K562 (cell line): ENCODE measurements around the gene IL20. TPM values are rescaled to one million over a fixed set of nuclear protein-coding genes. Genes with fewer than 3 reads are reported as not detected.

ENCODE experiments used
- CBFA2T2 ChIP-seq: fragments of 450-650 bp; conservative IDR thresholded peaks from 2 replicates; pipeline ENCODE4 v1.6.1; 2017; ENCODE audit warnings: mild to moderate bottlenecking
- KLF16 ChIP-seq: IDR thresholded peaks from 2 replicates; pipeline ENCODE4 v1.6.1; 2016; ENCODE audit warnings: antibody characterized with exemption
- NCOA4 ChIP-seq: fragments of 450-650 bp; IDR thresholded peaks from 2 replicates; pipeline ENCODE4 v1.6.1; 2018; ENCODE audit warnings: mild to moderate bottlenecking; ENCODE audit not compliant: partially characterized antibody
- NEUROD1 ChIP-seq: fragments of 150-350 bp; IDR thresholded peaks from 2 replicates; pipeline ENCODE4 v1.6.1; 2014; ENCODE audit warnings: borderline replicate concordance, low read length, low read depth; ENCODE audit not compliant: partially characterized antibody
- SNRNP70 ChIP-seq: fragments of 200-400 bp; formaldehyde crosslinking; optimal IDR thresholded peaks from 2 replicates; pipeline ENCODE3; 2017; ENCODE audit warnings: low read depth, low read length
- polyA plus RNA-seq, 8 experiments: library from polyadenylated mRNA; depleted of rRNA in 4 of 8; stranded (reverse) in 5 of 8; unstranded in 3 of 8; fragments of >200 nt; fragmentation: Nextera tagmentation in 2 of 8; fragmentation: Illumina TruSeq in 1 of 8; extraction: Ambion mirVana in 2 of 8; extraction: Trizol in 1 of 8; gene quantifications; 2 replicates each; pipeline versions ENCODE4 v1.2.1 to v1.2.3, GENCODE V29; 2011 to 2014; ENCODE audit warnings: inconsistent platforms in 1 of 8, missing spikeins in 1 of 8
- total RNA-seq, 7 experiments: library from RNA; depleted of rRNA in 6 of 7; stranded (reverse); fragments of >200 nt in 6 of 7; fragmentation: Illumina TruSeq in 2 of 7; extraction: Trizol in 2 of 7; gene quantifications; 2 replicates each; pipeline versions ENCODE4 v1.2.1 to v1.2.3, GENCODE V29; 2011 to 2021; ENCODE audit warnings: low replicate concordance in 1 of 7
- TF ChIP-seq, protein P1 (sequence below): fragments of 450-650 bp; formaldehyde crosslinking; IDR thresholded peaks from 2 replicates; pipeline ENCODE4 v1.4.0; 2022; ENCODE audit warnings: missing genetic modification characterization
- TF ChIP-seq, protein P2 (sequence below): fragments of 250-450 bp; sonication (Bioruptor Pico); IDR thresholded peaks from 2 replicates; pipeline ENCODE4 v1.5.0; 2020; ENCODE audit warnings: mild to moderate bottlenecking, borderline replicate concordance
- TF ChIP-seq, protein P3 (sequence below): fragments of 450-650 bp; IDR thresholded peaks from 2 replicates; pipeline ENCODE4 v1.6.1; 2016; ENCODE audit warnings: mild to moderate bottlenecking, moderate library complexity
- TF ChIP-seq, protein P4 (sequence below): fragments of 450-650 bp; IDR thresholded peaks from 2 replicates; pipeline ENCODE4 v1.6.1; 2017; ENCODE audit warnings: antibody characterized with exemption

Gene IL20
- total and polyA plus RNA-seq, 9 of the 15 experiments (the other 6 are each of a cell fraction or from before 2014, with no cell fraction given) = not detected

DNA sequence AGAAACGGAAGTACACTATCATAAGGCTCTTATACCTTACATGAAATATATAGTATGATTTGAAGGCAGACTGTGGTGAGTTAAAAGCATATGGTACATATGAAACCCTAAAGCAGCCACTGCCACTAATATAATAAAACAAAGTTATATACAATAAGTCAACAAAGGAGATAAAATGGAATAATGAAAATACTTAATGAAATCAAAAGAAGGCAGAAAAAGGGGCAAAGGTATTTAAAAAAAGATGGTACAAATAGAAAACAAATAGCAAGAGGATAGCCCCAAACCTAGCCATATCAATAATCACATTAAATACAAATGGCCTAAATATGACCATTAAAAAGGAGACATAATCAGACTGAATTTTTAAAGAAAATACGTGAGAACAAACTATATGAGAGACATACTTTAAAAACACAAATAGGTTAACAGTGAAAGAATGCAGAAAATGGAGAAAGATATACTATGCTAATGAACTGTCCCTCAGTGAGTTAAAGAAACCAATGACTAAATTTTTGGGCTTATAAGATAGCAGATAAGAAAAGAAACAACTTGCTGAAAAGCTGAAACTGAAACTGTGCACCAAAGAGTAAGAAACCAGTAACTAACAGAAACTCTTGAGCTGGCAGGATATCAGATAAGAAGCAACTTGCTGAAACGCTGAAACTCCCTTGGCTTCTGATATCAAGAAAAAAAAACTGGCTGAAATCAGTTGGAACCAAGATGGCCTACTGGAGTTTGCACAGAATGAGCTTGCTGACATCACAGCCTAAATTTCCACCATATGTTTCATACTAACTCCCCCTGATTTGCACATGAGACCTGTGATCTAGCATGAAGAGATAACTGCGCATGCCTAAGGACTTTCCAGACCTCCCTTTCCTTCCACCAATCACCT is 48.8 kb upstream of the IL20 start (continued):
- TF ChIP-seq, protein P1, sequence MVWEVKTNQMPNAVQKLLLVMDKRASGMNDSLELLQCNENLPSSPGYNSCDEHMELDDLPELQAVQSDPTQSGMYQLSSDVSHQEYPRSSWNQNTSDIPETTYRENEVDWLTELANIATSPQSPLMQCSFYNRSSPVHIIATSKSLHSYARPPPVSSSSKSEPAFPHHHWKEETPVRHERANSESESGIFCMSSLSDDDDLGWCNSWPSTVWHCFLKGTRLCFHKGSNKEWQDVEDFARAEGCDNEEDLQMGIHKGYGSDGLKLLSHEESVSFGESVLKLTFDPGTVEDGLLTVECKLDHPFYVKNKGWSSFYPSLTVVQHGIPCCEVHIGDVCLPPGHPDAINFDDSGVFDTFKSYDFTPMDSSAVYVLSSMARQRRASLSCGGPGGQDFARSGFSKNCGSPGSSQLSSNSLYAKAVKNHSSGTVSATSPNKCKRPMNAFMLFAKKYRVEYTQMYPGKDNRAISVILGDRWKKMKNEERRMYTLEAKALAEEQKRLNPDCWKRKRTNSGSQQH (CRISPR knock-in tag) = no peak
- TF ChIP-seq NEUROD1 = no peak
- no peak for TF ChIP-seq NCOA4
- TF ChIP-seq, protein P2, sequence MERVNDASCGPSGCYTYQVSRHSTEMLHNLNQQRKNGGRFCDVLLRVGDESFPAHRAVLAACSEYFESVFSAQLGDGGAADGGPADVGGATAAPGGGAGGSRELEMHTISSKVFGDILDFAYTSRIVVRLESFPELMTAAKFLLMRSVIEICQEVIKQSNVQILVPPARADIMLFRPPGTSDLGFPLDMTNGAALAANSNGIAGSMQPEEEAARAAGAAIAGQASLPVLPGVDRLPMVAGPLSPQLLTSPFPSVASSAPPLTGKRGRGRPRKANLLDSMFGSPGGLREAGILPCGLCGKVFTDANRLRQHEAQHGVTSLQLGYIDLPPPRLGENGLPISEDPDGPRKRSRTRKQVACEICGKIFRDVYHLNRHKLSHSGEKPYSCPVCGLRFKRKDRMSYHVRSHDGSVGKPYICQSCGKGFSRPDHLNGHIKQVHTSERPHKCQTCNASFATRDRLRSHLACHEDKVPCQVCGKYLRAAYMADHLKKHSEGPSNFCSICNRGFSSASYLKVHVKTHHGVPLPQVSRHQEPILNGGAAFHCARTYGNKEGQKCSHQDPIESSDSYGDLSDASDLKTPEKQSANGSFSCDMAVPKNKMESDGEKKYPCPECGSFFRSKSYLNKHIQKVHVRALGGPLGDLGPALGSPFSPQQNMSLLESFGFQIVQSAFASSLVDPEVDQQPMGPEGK (CRISPR knock-in tag) = no peak
- TF ChIP-seq, protein P3, sequence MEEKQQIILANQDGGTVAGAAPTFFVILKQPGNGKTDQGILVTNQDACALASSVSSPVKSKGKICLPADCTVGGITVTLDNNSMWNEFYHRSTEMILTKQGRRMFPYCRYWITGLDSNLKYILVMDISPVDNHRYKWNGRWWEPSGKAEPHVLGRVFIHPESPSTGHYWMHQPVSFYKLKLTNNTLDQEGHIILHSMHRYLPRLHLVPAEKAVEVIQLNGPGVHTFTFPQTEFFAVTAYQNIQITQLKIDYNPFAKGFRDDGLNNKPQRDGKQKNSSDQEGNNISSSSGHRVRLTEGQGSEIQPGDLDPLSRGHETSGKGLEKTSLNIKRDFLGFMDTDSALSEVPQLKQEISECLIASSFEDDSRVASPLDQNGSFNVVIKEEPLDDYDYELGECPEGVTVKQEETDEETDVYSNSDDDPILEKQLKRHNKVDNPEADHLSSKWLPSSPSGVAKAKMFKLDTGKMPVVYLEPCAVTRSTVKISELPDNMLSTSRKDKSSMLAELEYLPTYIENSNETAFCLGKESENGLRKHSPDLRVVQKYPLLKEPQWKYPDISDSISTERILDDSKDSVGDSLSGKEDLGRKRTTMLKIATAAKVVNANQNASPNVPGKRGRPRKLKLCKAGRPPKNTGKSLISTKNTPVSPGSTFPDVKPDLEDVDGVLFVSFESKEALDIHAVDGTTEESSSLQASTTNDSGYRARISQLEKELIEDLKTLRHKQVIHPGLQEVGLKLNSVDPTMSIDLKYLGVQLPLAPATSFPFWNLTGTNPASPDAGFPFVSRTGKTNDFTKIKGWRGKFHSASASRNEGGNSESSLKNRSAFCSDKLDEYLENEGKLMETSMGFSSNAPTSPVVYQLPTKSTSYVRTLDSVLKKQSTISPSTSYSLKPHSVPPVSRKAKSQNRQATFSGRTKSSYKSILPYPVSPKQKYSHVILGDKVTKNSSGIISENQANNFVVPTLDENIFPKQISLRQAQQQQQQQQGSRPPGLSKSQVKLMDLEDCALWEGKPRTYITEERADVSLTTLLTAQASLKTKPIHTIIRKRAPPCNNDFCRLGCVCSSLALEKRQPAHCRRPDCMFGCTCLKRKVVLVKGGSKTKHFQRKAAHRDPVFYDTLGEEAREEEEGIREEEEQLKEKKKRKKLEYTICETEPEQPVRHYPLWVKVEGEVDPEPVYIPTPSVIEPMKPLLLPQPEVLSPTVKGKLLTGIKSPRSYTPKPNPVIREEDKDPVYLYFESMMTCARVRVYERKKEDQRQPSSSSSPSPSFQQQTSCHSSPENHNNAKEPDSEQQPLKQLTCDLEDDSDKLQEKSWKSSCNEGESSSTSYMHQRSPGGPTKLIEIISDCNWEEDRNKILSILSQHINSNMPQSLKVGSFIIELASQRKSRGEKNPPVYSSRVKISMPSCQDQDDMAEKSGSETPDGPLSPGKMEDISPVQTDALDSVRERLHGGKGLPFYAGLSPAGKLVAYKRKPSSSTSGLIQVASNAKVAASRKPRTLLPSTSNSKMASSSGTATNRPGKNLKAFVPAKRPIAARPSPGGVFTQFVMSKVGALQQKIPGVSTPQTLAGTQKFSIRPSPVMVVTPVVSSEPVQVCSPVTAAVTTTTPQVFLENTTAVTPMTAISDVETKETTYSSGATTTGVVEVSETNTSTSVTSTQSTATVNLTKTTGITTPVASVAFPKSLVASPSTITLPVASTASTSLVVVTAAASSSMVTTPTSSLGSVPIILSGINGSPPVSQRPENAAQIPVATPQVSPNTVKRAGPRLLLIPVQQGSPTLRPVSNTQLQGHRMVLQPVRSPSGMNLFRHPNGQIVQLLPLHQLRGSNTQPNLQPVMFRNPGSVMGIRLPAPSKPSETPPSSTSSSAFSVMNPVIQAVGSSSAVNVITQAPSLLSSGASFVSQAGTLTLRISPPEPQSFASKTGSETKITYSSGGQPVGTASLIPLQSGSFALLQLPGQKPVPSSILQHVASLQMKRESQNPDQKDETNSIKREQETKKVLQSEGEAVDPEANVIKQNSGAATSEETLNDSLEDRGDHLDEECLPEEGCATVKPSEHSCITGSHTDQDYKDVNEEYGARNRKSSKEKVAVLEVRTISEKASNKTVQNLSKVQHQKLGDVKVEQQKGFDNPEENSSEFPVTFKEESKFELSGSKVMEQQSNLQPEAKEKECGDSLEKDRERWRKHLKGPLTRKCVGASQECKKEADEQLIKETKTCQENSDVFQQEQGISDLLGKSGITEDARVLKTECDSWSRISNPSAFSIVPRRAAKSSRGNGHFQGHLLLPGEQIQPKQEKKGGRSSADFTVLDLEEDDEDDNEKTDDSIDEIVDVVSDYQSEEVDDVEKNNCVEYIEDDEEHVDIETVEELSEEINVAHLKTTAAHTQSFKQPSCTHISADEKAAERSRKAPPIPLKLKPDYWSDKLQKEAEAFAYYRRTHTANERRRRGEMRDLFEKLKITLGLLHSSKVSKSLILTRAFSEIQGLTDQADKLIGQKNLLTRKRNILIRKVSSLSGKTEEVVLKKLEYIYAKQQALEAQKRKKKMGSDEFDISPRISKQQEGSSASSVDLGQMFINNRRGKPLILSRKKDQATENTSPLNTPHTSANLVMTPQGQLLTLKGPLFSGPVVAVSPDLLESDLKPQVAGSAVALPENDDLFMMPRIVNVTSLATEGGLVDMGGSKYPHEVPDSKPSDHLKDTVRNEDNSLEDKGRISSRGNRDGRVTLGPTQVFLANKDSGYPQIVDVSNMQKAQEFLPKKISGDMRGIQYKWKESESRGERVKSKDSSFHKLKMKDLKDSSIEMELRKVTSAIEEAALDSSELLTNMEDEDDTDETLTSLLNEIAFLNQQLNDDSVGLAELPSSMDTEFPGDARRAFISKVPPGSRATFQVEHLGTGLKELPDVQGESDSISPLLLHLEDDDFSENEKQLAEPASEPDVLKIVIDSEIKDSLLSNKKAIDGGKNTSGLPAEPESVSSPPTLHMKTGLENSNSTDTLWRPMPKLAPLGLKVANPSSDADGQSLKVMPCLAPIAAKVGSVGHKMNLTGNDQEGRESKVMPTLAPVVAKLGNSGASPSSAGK = peak; percentile 16; the same call in 1 of the 2 replicates
- TF ChIP-seq KLF16 = peak; percentile 49; the same call in 1 of the 2 replicates
- TF ChIP-seq, protein P4, sequence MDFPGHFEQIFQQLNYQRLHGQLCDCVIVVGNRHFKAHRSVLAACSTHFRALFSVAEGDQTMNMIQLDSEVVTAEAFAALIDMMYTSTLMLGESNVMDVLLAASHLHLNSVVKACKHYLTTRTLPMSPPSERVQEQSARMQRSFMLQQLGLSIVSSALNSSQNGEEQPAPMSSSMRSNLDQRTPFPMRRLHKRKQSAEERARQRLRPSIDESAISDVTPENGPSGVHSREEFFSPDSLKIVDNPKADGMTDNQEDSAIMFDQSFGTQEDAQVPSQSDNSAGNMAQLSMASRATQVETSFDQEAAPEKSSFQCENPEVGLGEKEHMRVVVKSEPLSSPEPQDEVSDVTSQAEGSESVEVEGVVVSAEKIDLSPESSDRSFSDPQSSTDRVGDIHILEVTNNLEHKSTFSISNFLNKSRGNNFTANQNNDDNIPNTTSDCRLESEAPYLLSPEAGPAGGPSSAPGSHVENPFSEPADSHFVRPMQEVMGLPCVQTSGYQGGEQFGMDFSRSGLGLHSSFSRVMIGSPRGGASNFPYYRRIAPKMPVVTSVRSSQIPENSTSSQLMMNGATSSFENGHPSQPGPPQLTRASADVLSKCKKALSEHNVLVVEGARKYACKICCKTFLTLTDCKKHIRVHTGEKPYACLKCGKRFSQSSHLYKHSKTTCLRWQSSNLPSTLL = no peak
- TF ChIP-seq SNRNP70 = no peak
- no peak for TF ChIP-seq CBFA2T2
